ENCODE results near the gene EMC10.
A peak's percentile ranks its signal among the peaks of the same experiment; 100 is the strongest.

Gene EMC10

GRCh38 chr19:50488389-50489194 lies 12.3 kb downstream of the EMC10 start:
- TF ChIP-seq, protein P1, sequence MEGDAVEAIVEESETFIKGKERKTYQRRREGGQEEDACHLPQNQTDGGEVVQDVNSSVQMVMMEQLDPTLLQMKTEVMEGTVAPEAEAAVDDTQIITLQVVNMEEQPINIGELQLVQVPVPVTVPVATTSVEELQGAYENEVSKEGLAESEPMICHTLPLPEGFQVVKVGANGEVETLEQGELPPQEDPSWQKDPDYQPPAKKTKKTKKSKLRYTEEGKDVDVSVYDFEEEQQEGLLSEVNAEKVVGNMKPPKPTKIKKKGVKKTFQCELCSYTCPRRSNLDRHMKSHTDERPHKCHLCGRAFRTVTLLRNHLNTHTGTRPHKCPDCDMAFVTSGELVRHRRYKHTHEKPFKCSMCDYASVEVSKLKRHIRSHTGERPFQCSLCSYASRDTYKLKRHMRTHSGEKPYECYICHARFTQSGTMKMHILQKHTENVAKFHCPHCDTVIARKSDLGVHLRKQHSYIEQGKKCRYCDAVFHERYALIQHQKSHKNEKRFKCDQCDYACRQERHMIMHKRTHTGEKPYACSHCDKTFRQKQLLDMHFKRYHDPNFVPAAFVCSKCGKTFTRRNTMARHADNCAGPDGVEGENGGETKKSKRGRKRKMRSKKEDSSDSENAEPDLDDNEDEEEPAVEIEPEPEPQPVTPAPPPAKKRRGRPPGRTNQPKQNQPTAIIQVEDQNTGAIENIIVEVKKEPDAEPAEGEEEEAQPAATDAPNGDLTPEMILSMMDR (IDR thresholded peaks at IDR 0.05) = no peak
- H3K4me3 ChIP-seq (ENCODE audit: low read depth in 1 of 2, low read length in 1 of 2) = no peak overlapping the region
- no peaks in the 10 kb centered on the region for H3K9me3 ChIP-seq
- peaks cover 1% of the 10 kb centered on the region for H3K36me3 ChIP-seq
- H3K27me3 ChIP-seq = no peaks in the 10 kb centered on the region
- peaks cover 5 to 12% of the 10 kb centered on the region in 2 experiments for H3K4me1 ChIP-seq (ENCODE audit: control insufficient read depth in 1 of 2, insufficient read depth in 1 of 2, low read depth in 1 of 2, low read length in 1 of 2)
- no peak overlapping the region for H3K27ac ChIP-seq

DNA sequence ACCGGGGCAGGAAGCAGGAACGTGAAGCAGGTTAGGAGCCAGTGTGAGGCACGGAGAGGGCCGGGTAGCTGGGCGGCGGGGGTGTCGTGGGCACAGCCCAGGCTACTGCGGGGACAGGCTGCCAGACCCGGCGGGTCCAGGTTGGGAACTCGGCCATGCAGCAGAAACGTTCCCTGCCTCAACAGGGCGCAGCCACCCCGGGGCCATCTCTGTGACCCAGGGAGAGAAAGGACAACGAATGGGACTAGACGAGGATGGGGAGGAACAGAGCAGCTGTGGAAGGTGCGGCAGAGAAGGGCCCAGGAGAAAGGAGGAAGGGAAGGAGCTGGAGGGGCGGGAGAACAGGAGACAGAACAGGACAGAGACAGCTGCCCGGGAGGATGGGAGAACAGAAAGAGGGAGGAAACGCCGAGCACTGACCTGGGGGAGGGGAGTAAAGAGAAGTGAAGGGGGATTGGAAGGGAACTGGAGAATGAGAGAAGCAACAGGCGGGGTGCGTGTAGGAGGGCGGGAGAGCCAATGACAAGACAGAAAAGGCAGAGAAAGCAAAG lies 13.2 kb downstream of the EMC10 start:
- H3K27ac ChIP-seq = no peak overlapping the region
- TF ChIP-seq, protein P1 (IDR thresholded peaks at IDR 0.05) = no peak

DNA sequence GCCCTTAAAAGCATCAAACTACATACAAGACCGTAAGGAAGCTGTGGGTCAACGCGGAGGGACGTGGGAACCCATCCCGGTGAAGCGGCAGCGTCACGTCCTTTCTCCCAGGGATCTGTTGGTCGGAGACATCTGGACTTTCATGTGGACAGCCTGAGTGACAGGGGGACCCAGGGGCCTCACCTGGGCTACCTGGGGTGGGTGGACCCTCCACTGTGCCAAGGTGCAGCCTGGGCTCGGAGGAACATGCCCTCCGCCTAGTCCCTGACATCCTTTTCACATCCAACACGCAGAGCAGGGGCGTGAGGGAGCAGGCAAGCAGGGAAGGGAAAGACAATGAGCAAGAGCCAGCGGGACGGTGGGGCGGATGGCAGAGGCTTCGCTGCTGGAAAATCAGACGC lies 14.1 kb downstream of the EMC10 start:
- TF ChIP-seq, protein P1 (IDR thresholded peaks at IDR 0.05) = no peak
- no peak overlapping the region for H3K27ac ChIP-seq
- no peaks in the 10 kb centered on the region for H3K9me3 ChIP-seq
- H3K27me3 ChIP-seq = no peaks in the 10 kb centered on the region
- no peak overlapping the region for H3K4me3 ChIP-seq (ENCODE audit: low read depth in 1 of 2, low read length in 1 of 2)
- H3K4me1 ChIP-seq (ENCODE audit: control insufficient read depth in 1 of 2, insufficient read depth in 1 of 2, low read depth in 1 of 2, low read length in 1 of 2) = peaks cover 5 to 12% of the 10 kb centered on the region in 2 experiments
- H3K36me3 ChIP-seq = no peaks in the 10 kb centered on the region

More for the DNA sequence above, 13.2 kb downstream of the EMC10 start:
- Histone ChIP-seq H3K9me3 (no peaks in the 10 kb centered on the region), H3K4me1 (ENCODE audit: control insufficient read depth in 1 of 2, insufficient read depth in 1 of 2, low read depth in 1 of 2, low read length in 1 of 2) (peaks cover 5 to 12% of the 10 kb centered on the region in 2 experiments), H3K27me3 (no peaks in the 10 kb centered on the region), H3K4me3 (ENCODE audit: low read depth in 1 of 2, low read length in 1 of 2) (no peak overlapping the region), H3K36me3 (no peaks in the 10 kb centered on the region)

GRCh38 chr19:50490991-50491472 lies 14.7 kb downstream of the EMC10 start:
- peaks cover 3 to 10% of the 10 kb centered on the region in 2 experiments for H3K4me1 ChIP-seq (ENCODE audit: control insufficient read depth in 1 of 2, insufficient read depth in 1 of 2, low read depth in 1 of 2, low read length in 1 of 2)
- TF ChIP-seq, protein P1 (IDR thresholded peaks at IDR 0.05) = no peak
- no peak overlapping the region for H3K27ac ChIP-seq
- H3K4me3 ChIP-seq (ENCODE audit: low read depth in 1 of 2, low read length in 1 of 2) = no peak overlapping the region
- H3K36me3 ChIP-seq = no peaks in the 10 kb centered on the region
- H3K9me3 ChIP-seq = no peaks in the 10 kb centered on the region
- no peaks in the 10 kb centered on the region for H3K27me3 ChIP-seq

- TF ChIP-seq, protein P1 (IDR thresholded peaks at IDR 0.05) = no peak
- Histone ChIP-seq H3K4me1 (ENCODE audit: control insufficient read depth in 1 of 2, insufficient read depth in 1 of 2, low read depth in 1 of 2, low read length in 1 of 2) (peaks cover 3 to 10% of the 10 kb centered on the region in 2 experiments), H3K4me3 (ENCODE audit: low read depth in 1 of 2, low read length in 1 of 2) (no peak overlapping the region), H3K36me3 (no peaks in the 10 kb centered on the region), H3K27me3 (no peaks in the 10 kb centered on the region), H3K27ac (peak overlapping the region; percentile 29), H3K9me3 (no peaks in the 10 kb centered on the region)
Measured at GRCh38 chr19:50492303-50493052, 16.2 kb downstream of the EMC10 start.
